Endothelial cell of umbilical vein (primary cell): Measurements from ENCODE around the gene UVSSA. TPM values are rescaled to one million over a fixed set of nuclear protein-coding genes. Genes with fewer than 3 reads are reported as not detected.

Experiments
- BruUV-seq: library from RNA; stranded (reverse); fragments of 400-500 nt; replicated peaks from 2 replicates; lab custom pipeline; 2021; lab: Mats Ljungman, UMichigan
- CTCF ChIA-PET: fragments of 300-600, 350-600 bp; sonication (Branson Sonifier 250); formaldehyde crosslinking; loops from one replicate; lab custom pipeline; 2021; ENCODE audit warnings: antibody characterized with exemption, inconsistent platforms; lab: Charles Lee
- POLR2A ChIA-PET: fragments of 300-600, 350-600 bp; sonication (Branson Sonifier 250); formaldehyde crosslinking; loops from one replicate; lab custom pipeline; 2021; ENCODE audit warnings: antibody characterized with exemption, inconsistent platforms; lab: Charles Lee
- DNase-seq: peaks from one replicate; pipeline ENCODE4 v3.0.0-alpha.2; 2011; ENCODE audit warnings: low read depth, low spot score
- FAIRE-seq: peaks from 2 replicates; lab custom pipeline; 2011; peaks lifted over from hg19 to GRCh38; lab: Jason Lieb, UNC
- H2AFZ ChIP-seq: 2 replicates; pipeline ENCODE4 v1.6.0; 2012; ENCODE audit warnings: low read depth, low read length, control low read depth, inconsistent platforms
- H3K27ac ChIP-seq: 2 replicates; pipeline ENCODE4 v1.5.1; 2011; ENCODE audit warnings: low read depth, mild to moderate bottlenecking, control low read depth, low read length, moderate library complexity; ENCODE audit not compliant: insufficient read depth
- H3K27me3 ChIP-seq, 2 experiments: 2 replicates each; pipeline versions ENCODE4 v1.6.0 to v1.6.1; 2011; ENCODE audit warnings: low read length in 2 of 2, mixed read lengths in 1 of 2; ENCODE audit not compliant: control insufficient read depth in 2 of 2, insufficient read depth in 2 of 2
- H3K36me3 ChIP-seq, 2 experiments: 2 replicates in 1 of 2; 3 replicates in 1 of 2; pipeline ENCODE4 v1.5.1; 2011; ENCODE audit warnings: low read length in 2 of 2, mild to moderate bottlenecking in 1 of 2, moderate library complexity in 1 of 2; ENCODE audit not compliant: control insufficient read depth in 2 of 2, insufficient read depth in 2 of 2; ENCODE audit errors: extremely low read depth in 1 of 2
- H3K4me1 ChIP-seq: 3 replicates; pipeline ENCODE4 v1.5.1; 2011; ENCODE audit warnings: mild to moderate bottlenecking, low read length; ENCODE audit not compliant: control insufficient read depth, insufficient read depth; ENCODE audit errors: extremely low read depth
- H3K4me2 ChIP-seq: 2 replicates; pipeline ENCODE4 v1.6.1; 2011; ENCODE audit warnings: low read length, control low read depth, mixed read lengths; ENCODE audit not compliant: insufficient read depth
- H3K4me3 ChIP-seq, 3 experiments: fragments of 200-600 bp in 1 of 3; sonication (generic), shearing (Covaris generic) in 1 of 3; replicated peaks in 1 of 3; 2 replicates each; pipeline ENCODE4 v1.5.1; 2011 to 2016; ENCODE audit warnings: control low read depth in 3 of 3, low read length in 3 of 3, mild to moderate bottlenecking in 2 of 3, inconsistent platforms in 1 of 3, low read depth in 1 of 3, moderate library complexity in 1 of 3; ENCODE audit not compliant: insufficient read depth in 1 of 3
- H3K79me2 ChIP-seq: 2 replicates; pipeline ENCODE4 v1.6.0; 2012; ENCODE audit warnings: low read length, inconsistent platforms; ENCODE audit not compliant: control insufficient read depth, insufficient read depth
- H3K9ac ChIP-seq: replicated peaks from 2 replicates; pipeline ENCODE3; 2011; ENCODE audit warnings: low read length, control low read depth; ENCODE audit not compliant: insufficient read depth; ENCODE audit errors: extremely low read depth
- H3K9me1 ChIP-seq: replicated peaks from 3 replicates; pipeline ENCODE4 v1.6.0; 2011; ENCODE audit warnings: mild to moderate bottlenecking, low read length; ENCODE audit not compliant: control insufficient read depth, insufficient read depth; ENCODE audit errors: extremely low read depth
- H3K9me3 ChIP-seq: replicated peaks from 2 replicates; pipeline ENCODE4 v1.5.1; 2012; ENCODE audit warnings: low read length, inconsistent platforms; ENCODE audit not compliant: control insufficient read depth, insufficient read depth
- H4K20me1 ChIP-seq: replicated peaks from 2 replicates; pipeline ENCODE3; 2011; ENCODE audit warnings: mild to moderate bottlenecking, low read length; ENCODE audit not compliant: control insufficient read depth, insufficient read depth; ENCODE audit errors: extremely low read depth
- EZH2 ChIP-seq: IDR thresholded peaks from 2 replicates; pipeline ENCODE4 v1.6.1; 2012; ENCODE audit warnings: borderline replicate concordance, low read depth, mild to moderate bottlenecking, moderate library complexity, low read length, inconsistent platforms; ENCODE audit not compliant: severe bottlenecking
- FOS ChIP-seq: IDR thresholded peaks from 2 replicates; pipeline ENCODE4 v1.6.1; 2011; ENCODE audit warnings: mild to moderate bottlenecking, low read length, moderate library complexity, borderline replicate concordance; ENCODE audit not compliant: insufficient read depth
- GATA2 ChIP-seq: IDR thresholded peaks from 2 replicates; pipeline ENCODE4 v1.7.0; 2011; ENCODE audit warnings: low read depth, mild to moderate bottlenecking, moderate library complexity, mixed read lengths, low read length; ENCODE audit not compliant: insufficient read length, insufficient read depth
- JUN ChIP-seq: IDR thresholded peaks from 2 replicates; pipeline ENCODE4 v1.6.1; 2011; ENCODE audit warnings: borderline replicate concordance, low read depth; ENCODE audit not compliant: insufficient read length, insufficient read depth
- MYC ChIP-seq: IDR thresholded peaks from one replicate; pipeline ENCODE4 v1.6.1; 2011; ENCODE audit warnings: mild to moderate bottlenecking, low read depth, low read length
- POLR2A ChIP-seq: IDR thresholded peaks from 2 replicates; pipeline ENCODE4 v1.6.1; 2012; ENCODE audit warnings: low read depth, mild to moderate bottlenecking, control low read depth, low read length
- POLR2AphosphoS5 ChIP-seq: IDR thresholded peaks from 2 replicates; pipeline ENCODE4 v1.6.1; 2012; ENCODE audit warnings: low read depth, mild to moderate bottlenecking, control low read depth, low read length, moderate library complexity; ENCODE audit not compliant: insufficient read depth
- dilution Hi-C: fragments of 300-500 bp; cut with MboI; formaldehyde crosslinking; loops from one replicate; pipeline ENCODE4 v1.15.0; 2019; ENCODE audit warnings: low sequenced_read_pairs; ENCODE audit not compliant: extremely low pct_ligation_motif_present
- intact Hi-C: fragments of 100-400 bp; cut with micrococcal nuclease; formaldehyde crosslinking; loops from one replicate; pipeline ENCODE4 v1.10.0; 2022
- polyA plus RNA-seq, 4 experiments: library from polyadenylated mRNA; depleted of rRNA in 3 of 4; stranded (reverse) in 3 of 4; unstranded in 1 of 4; fragments of >200 nt; gene quantifications; 2 replicates each; pipeline versions ENCODE4 v1.2.1 to v1.2.3, GENCODE V29; 2011 to 2012; ENCODE audit warnings: missing spikeins in 1 of 4
- total RNA-seq: library from RNA; stranded (reverse); gene quantifications from 2 replicates; pipeline ENCODE4 v1.2.3, GENCODE V29; 2021
- TF ChIP-seq, protein P1 (sequence below): IDR thresholded peaks from 2 replicates; pipeline ENCODE4 v1.6.1; 2011; ENCODE audit not compliant: insufficient read depth, insufficient read length
- TF ChIP-seq, protein P2 (sequence below), 2 donors: IDR thresholded peaks; 1 replicate in 1 of 2; 2 replicates in 1 of 2; pipeline ENCODE4 v1.5.1; 2011; ENCODE audit warnings: low read length in 2 of 2, mild to moderate bottlenecking in 2 of 2, moderate library complexity in 2 of 2, control low read depth in 1 of 2, inconsistent platforms in 1 of 2, low read depth in 1 of 2; ENCODE audit not compliant: insufficient read depth in 1 of 2; ENCODE audit errors: extremely low read depth in 1 of 2

Gene UVSSA
- total and polyA plus RNA-seq, 2 donors (not counting 3 experiments of a cell fraction or from before 2014, with no cell fraction given), result 7.1 to 14.9 TPM

- no peaks in the 10 kb centered on the region for H4K20me1 ChIP-seq
- DNase-seq, result no peak
- no peak overlapping the region for H3K9ac ChIP-seq
- no peak overlapping the region for H3K4me3 ChIP-seq
- dilution Hi-C loops (no loop called here), intact Hi-C loops (no loop called here)
- H3K4me1 ChIP-seq, result no peaks in the 10 kb centered on the region
- H3K4me2 ChIP-seq, result no peak overlapping the region
- BruUV-seq, result no TSS peak
- no peak overlapping the region for H2AFZ ChIP-seq
- H3K9me3 ChIP-seq, result peaks cover 5% of the 10 kb centered on the region
- H3K9me1 ChIP-seq, result no peaks in the 10 kb centered on the region
- FAIRE-seq, result no peak
- no peaks in the 10 kb centered on the region for H3K36me3 ChIP-seq
- POLR2A ChIA-PET, result interaction anchor here (0.6 kb wide), 1 partner anchor 614 kb away, joined by 4 read pairs; no protein-coding TSS in a partner anchor
- no peak for TF ChIP-seq EZH2
- TF ChIP-seq, protein P1, sequence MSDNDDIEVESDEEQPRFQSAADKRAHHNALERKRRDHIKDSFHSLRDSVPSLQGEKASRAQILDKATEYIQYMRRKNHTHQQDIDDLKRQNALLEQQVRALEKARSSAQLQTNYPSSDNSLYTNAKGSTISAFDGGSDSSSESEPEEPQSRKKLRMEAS, result no peak
- no peak for TF ChIP-seq MYC
- no peak for TF ChIP-seq GATA2
- H3K27ac ChIP-seq, result no peak overlapping the region
- CTCF ChIA-PET, result no interaction called here
- H3K27me3 ChIP-seq, result peaks cover 29 to 46% of the 10 kb centered on the region in 2 experiments
- H3K79me2 ChIP-seq, result no peaks in the 10 kb centered on the region
Measured at GRCh38 chr4:1400831-1401408, 53.9 kb downstream of the UVSSA start.

GRCh38 chr4:1401409-1402020, 54.5 kb downstream of the UVSSA start:
- BruUV-seq, result no TSS peak
- peaks cover 29 to 52% of the 10 kb centered on the region in 2 experiments for H3K27me3 ChIP-seq
- no peak overlapping the region for H3K9ac ChIP-seq
- H3K4me1 ChIP-seq, result no peaks in the 10 kb centered on the region
- no peak overlapping the region for H3K27ac ChIP-seq
- ChIA-PET POLR2A (interaction anchor here (0.6 kb wide), 1 partner anchor 614 kb away, joined by 4 read pairs; no protein-coding TSS in a partner anchor), CTCF (no interaction called here)
- no peak overlapping the region for H3K4me3 ChIP-seq
- dilution Hi-C loops (no loop called here), intact Hi-C loops (no loop called here)
- no peaks in the 10 kb centered on the region for H4K20me1 ChIP-seq
- no peaks in the 10 kb centered on the region for H3K36me3 ChIP-seq
- no peak overlapping the region for H2AFZ ChIP-seq
- DNase-seq (no peak), FAIRE-seq (no peak)
- no peak overlapping the region for H3K4me2 ChIP-seq
- no peaks in the 10 kb centered on the region for H3K79me2 ChIP-seq
- no peaks in the 10 kb centered on the region for H3K9me1 ChIP-seq
- peaks cover 5% of the 10 kb centered on the region for H3K9me3 ChIP-seq
- TF ChIP-seq MYC (no peak), FOS (no peak), JUN (no peak), POLR2A (no peak), POLR2AphosphoS5 (no peak), GATA2 (no peak), EZH2 (no peak)
- TF ChIP-seq, protein P2, sequence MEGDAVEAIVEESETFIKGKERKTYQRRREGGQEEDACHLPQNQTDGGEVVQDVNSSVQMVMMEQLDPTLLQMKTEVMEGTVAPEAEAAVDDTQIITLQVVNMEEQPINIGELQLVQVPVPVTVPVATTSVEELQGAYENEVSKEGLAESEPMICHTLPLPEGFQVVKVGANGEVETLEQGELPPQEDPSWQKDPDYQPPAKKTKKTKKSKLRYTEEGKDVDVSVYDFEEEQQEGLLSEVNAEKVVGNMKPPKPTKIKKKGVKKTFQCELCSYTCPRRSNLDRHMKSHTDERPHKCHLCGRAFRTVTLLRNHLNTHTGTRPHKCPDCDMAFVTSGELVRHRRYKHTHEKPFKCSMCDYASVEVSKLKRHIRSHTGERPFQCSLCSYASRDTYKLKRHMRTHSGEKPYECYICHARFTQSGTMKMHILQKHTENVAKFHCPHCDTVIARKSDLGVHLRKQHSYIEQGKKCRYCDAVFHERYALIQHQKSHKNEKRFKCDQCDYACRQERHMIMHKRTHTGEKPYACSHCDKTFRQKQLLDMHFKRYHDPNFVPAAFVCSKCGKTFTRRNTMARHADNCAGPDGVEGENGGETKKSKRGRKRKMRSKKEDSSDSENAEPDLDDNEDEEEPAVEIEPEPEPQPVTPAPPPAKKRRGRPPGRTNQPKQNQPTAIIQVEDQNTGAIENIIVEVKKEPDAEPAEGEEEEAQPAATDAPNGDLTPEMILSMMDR (IDR thresholded peaks at IDR 0.05; ENCODE audit: extremely low read depth in 1 of 2, insufficient read depth in 1 of 2, low read depth in 1 of 2, low read length in 2 of 2), result no peak
- TF ChIP-seq, protein P1, result no peak
